OCI-LY7 (cell line): ENCODE data around the gene COL6A2. TPM values are rescaled to one million over a fixed set of nuclear protein-coding genes. Genes with fewer than 3 reads are reported as not detected.
"Not testable (repeated sequence)": the region's sequence is repeated elsewhere in the genome, so short reads cannot be mapped to it uniquely, and the experiment has no call there.

Experiments
- BruUV-seq: library from RNA; stranded (reverse); fragments of 400-500 nt; replicated peaks from 2 replicates; lab custom pipeline; 2021; lab: Mats Ljungman, UMichigan
- CTCF ChIA-PET: fragments of 300-600 bp; sonication (Branson Sonifier 250); formaldehyde crosslinking; loops from one replicate; lab custom pipeline; 2022; ENCODE audit warnings: antibody characterized with exemption; ENCODE audit not compliant: unreplicated experiment; lab: Charles Lee
- POLR2A ChIA-PET: fragments of 300-600 bp; sonication (Branson Sonifier 250); formaldehyde crosslinking; loops from one replicate; lab custom pipeline; 2022; ENCODE audit warnings: antibody characterized with exemption; lab: Charles Lee
- DNase-seq: peaks from one replicate; pipeline ENCODE4 v3.0.0-alpha.2; 2015; ENCODE audit warnings: low spot score
- H2AFZ ChIP-seq: fragments of 200-600 bp; sonication (generic), shearing (Covaris generic); 2 replicates; pipeline ENCODE4 v1.6.1; 2014; ENCODE audit warnings: mild to moderate bottlenecking, antibody characterized with exemption, low read length, moderate library complexity
- H3K27ac ChIP-seq: fragments of 200-600 bp; sonication (generic); 2 replicates; pipeline ENCODE4 v1.5.1; 2014; ENCODE audit warnings: mixed run types, low read depth, mild to moderate bottlenecking, moderate library complexity, low read length, inconsistent platforms; ENCODE audit not compliant: poor library complexity, severe bottlenecking
- H3K36me3 ChIP-seq: fragments of 200-600 bp; sonication (generic); 2 replicates; pipeline ENCODE4 v1.6.1; 2014; ENCODE audit warnings: mild to moderate bottlenecking, antibody characterized with exemption, low read length, moderate library complexity, mixed read lengths; ENCODE audit not compliant: insufficient read depth
- H3K4me1 ChIP-seq: fragments of 200-600 bp; sonication (generic); 2 replicates; pipeline ENCODE4 v1.5.1; 2014; ENCODE audit warnings: mild to moderate bottlenecking, low read length; ENCODE audit not compliant: insufficient read depth, poor library complexity, severe bottlenecking
- H3K4me2 ChIP-seq: fragments of 200-600 bp; sonication (generic); 2 replicates; pipeline ENCODE4 v1.6.1; 2014; ENCODE audit warnings: mild to moderate bottlenecking, low read length
- H3K4me3 ChIP-seq: fragments of 200-600 bp; sonication (generic); 2 replicates; pipeline ENCODE4 v1.5.1; 2014; ENCODE audit warnings: mild to moderate bottlenecking, low read depth, low read length; ENCODE audit not compliant: poor library complexity, severe bottlenecking
- H3K79me2 ChIP-seq: fragments of 200-600 bp; sonication (generic); 2 replicates; pipeline ENCODE4 v1.6.1; 2016; ENCODE audit warnings: low read depth, mild to moderate bottlenecking, low read length, moderate library complexity, mixed read lengths; ENCODE audit not compliant: insufficient read depth
- H3K9me2 ChIP-seq: fragments of 200-600 bp; sonication (generic); 2 replicates; pipeline ENCODE4 v1.6.1; 2016; ENCODE audit warnings: mild to moderate bottlenecking, low read length, mixed read lengths; ENCODE audit not compliant: insufficient read depth
- H3K9me3 ChIP-seq: fragments of 200-600 bp; sonication (generic); 2 replicates; pipeline ENCODE4 v1.6.1; 2014; ENCODE audit warnings: mild to moderate bottlenecking, mixed run types, low read length, mixed read lengths
- H4K20me1 ChIP-seq: fragments of 200-600 bp; sonication (generic); 2 replicates; pipeline ENCODE4 v1.6.1; 2014; ENCODE audit warnings: mild to moderate bottlenecking, antibody characterized with exemption, low read length, moderate library complexity, mixed read lengths; ENCODE audit not compliant: insufficient read depth
- EZH2phosphoT487 ChIP-seq: fragments of 200-600 bp; sonication (generic); IDR thresholded peaks from 2 replicates; pipeline ENCODE4 v1.6.1; 2018; ENCODE audit warnings: low read depth, borderline replicate concordance, mild to moderate bottlenecking, mixed run types, antibody characterized with exemption, low read length, moderate library complexity, mixed read lengths
- intact Hi-C: fragments of 100-400 bp; cut with micrococcal nuclease; formaldehyde crosslinking; loops from one replicate; pipeline ENCODE4 v1.10.0; 2022; ENCODE audit not compliant: unreplicated experiment
- total RNA-seq, 2 experiments: library from RNA; depleted of rRNA in 1 of 2; stranded (reverse); fragments of >200 nt in 1 of 2; shearing (Covaris generic) in 1 of 2; gene quantifications; 2 replicates each; pipeline ENCODE4 v1.2.3, GENCODE V29; 2014 to 2022
- TF ChIP-seq, protein P1 (sequence below): fragments of 200-600 bp; sonication (generic); conservative IDR thresholded peaks from 2 replicates; pipeline ENCODE4 v1.5.1; 2014; ENCODE audit warnings: mild to moderate bottlenecking, antibody characterized with exemption, low read length, moderate library complexity, mixed read lengths

Gene COL6A2
- total RNA-seq, 2 experiments from 2014 or later, result not detected

GRCh38 chr21:46168238-46168637, 70.3 kb downstream of the COL6A2 start:
- no peaks in the 10 kb centered on the region for H3K79me2 ChIP-seq
- no peaks in the 10 kb centered on the region for H3K9me3 ChIP-seq
- H3K4me1 ChIP-seq, result peaks cover 9% of the 10 kb centered on the region
- no peak for TF ChIP-seq EZH2phosphoT487
- no peaks in the 10 kb centered on the region for H3K36me3 ChIP-seq
- no TSS peak for BruUV-seq
- H4K20me1 ChIP-seq, result no peaks in the 10 kb centered on the region
- ChIA-PET POLR2A (no interaction called here), CTCF (no interaction called here)
- H3K4me2 ChIP-seq, result no peak overlapping the region
- H3K9me2 ChIP-seq, result no peaks in the 10 kb centered on the region
- H3K4me3 ChIP-seq, result no peak overlapping the region
- no peak for DNase-seq
- H2AFZ ChIP-seq, result no peak overlapping the region
- H3K27ac ChIP-seq, result no peak overlapping the region
- intact Hi-C loops, result no loop called here

- no peaks in the 10 kb centered on the region for H3K36me3 ChIP-seq
Measured at GRCh38 chr21:46168659-46169386, 70.9 kb downstream of the COL6A2 start.

DNA sequence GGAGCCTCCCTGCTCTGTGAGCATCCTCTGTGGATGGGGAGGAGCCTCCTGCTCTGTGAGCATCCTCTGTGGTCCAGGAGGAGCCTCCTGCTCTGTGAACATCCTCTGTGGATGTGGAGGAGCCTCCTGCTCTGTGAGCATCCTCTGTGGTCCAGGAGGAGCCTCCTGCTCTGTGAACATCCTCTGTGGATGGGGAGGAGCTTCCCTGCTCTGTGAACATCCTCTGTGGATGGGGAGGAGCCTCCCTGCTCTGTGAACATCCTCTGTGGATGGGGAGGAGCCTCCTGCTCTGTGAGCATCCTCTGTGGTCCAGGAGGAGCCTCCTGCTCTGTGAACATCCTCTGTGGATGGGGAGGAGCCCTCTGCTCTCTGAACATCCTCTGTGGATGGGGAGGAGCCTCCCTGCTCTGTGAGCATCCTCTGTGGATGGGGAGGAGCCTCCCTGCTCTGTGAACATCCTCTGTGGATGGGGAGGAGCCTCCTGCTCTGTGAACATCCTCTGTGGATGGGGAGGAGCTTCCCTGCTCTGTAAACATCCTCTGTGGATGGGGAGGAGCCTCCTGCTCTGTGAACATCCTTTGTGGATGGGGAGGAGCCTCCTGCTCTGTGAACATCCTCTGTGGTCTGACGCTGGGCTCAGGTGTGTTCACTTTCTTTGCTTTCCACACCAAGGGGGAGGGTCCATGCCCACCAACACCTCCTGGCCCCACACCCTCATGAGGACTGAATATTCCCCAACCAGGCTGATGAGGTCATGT, 72.7 kb downstream of the COL6A2 start:
- H3K27ac ChIP-seq, intact Hi-C loops, POLR2A ChIA-PET: not testable (repeated sequence)

More at GRCh38 chr21:46168659-46169386, 70.9 kb downstream of the COL6A2 start:
- H3K27ac ChIP-seq, result no peak overlapping the region
- intact Hi-C loops, result no loop called here
- TF ChIP-seq, protein P1, sequence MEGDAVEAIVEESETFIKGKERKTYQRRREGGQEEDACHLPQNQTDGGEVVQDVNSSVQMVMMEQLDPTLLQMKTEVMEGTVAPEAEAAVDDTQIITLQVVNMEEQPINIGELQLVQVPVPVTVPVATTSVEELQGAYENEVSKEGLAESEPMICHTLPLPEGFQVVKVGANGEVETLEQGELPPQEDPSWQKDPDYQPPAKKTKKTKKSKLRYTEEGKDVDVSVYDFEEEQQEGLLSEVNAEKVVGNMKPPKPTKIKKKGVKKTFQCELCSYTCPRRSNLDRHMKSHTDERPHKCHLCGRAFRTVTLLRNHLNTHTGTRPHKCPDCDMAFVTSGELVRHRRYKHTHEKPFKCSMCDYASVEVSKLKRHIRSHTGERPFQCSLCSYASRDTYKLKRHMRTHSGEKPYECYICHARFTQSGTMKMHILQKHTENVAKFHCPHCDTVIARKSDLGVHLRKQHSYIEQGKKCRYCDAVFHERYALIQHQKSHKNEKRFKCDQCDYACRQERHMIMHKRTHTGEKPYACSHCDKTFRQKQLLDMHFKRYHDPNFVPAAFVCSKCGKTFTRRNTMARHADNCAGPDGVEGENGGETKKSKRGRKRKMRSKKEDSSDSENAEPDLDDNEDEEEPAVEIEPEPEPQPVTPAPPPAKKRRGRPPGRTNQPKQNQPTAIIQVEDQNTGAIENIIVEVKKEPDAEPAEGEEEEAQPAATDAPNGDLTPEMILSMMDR, result no peak
- no peak for TF ChIP-seq EZH2phosphoT487
- DNase-seq, result no peak
- no peak overlapping the region for H2AFZ ChIP-seq
- peaks cover 9% of the 10 kb centered on the region for H3K4me1 ChIP-seq
- H3K4me3 ChIP-seq, result no peak overlapping the region
- BruUV-seq, result no TSS peak
- no peaks in the 10 kb centered on the region for H4K20me1 ChIP-seq
- CTCF ChIA-PET, result no interaction called here
- no peaks in the 10 kb centered on the region for H3K9me2 ChIP-seq
- POLR2A ChIA-PET, result no interaction called here
- no peaks in the 10 kb centered on the region for H3K9me3 ChIP-seq
- H3K79me2 ChIP-seq, result no peaks in the 10 kb centered on the region
- no peak overlapping the region for H3K4me2 ChIP-seq

More for the DNA sequence above, 72.7 kb downstream of the COL6A2 start:
- H3K4me2 ChIP-seq, H3K79me2 ChIP-seq, H3K4me1 ChIP-seq, BruUV-seq, DNase-seq, H4K20me1 ChIP-seq, H3K36me3 ChIP-seq, H3K4me3 ChIP-seq, H2AFZ ChIP-seq, H3K9me3 ChIP-seq, CTCF ChIA-PET, H3K9me2 ChIP-seq: not testable (repeated sequence)
